Activated gamma-delta T cell treated with anti-CD3 and anti-CD28 coated beads, Interleukin-2, amount 50 U/mL, for 16 hours (primary cell): ENCODE measurements around the gene TMIGD1.
"Not testable (repeated sequence)": the region's sequence is repeated elsewhere in the genome, so short reads cannot be mapped to it uniquely, and the experiment has no call there.

Source experiments
- DNase-seq: peaks from one replicate; pipeline ENCODE4 v3.0.0-alpha.2; 2020; ENCODE audit warnings: low read depth

Gene TMIGD1

GRCh38 chr17:30358055-30358760, 24.4 kb upstream of the TMIGD1 start:
- DNase-seq = no peak

- DNase-seq = no peak
Measured at GRCh38 chr17:30357476-30357875, 23.6 kb upstream of the TMIGD1 start.

- DNase-seq = no peak
Measured at GRCh38 chr17:30354701-30355100, 20.8 kb upstream of the TMIGD1 start.

- no peak for DNase-seq
Measured at GRCh38 chr17:30352240-30352814, 18.5 kb upstream of the TMIGD1 start.

- no peak for DNase-seq
Measured at GRCh38 chr17:30351735-30352134, 17.9 kb upstream of the TMIGD1 start.

GRCh38 chr17:30351263-30351662, 17.4 kb upstream of the TMIGD1 start:
- not testable (repeated sequence) for DNase-seq

GRCh38 chr17:30349252-30349651, 15.4 kb upstream of the TMIGD1 start:
- no peak for DNase-seq

GRCh38 chr17:30347488-30347887, 13.6 kb upstream of the TMIGD1 start:
- no peak for DNase-seq

- no peak for DNase-seq
Measured at GRCh38 chr17:30346221-30346795, 12.5 kb upstream of the TMIGD1 start.

GRCh38 chr17:30345527-30346075, 11.7 kb upstream of the TMIGD1 start:
- DNase-seq = no peak

GRCh38 chr17:30345089-30345433, 11.2 kb upstream of the TMIGD1 start:
- no peak for DNase-seq

- no peak for DNase-seq
Measured at GRCh38 chr17:30344283-30345088, 10.6 kb upstream of the TMIGD1 start.

- DNase-seq = no peak
Measured at GRCh38 chr17:30343796-30344195, 9.9 kb upstream of the TMIGD1 start.

GRCh38 chr17:30343244-30343643, 9.4 kb upstream of the TMIGD1 start:
- DNase-seq = not testable (repeated sequence)

GRCh38 chr17:30341703-30342249, 7.9 kb upstream of the TMIGD1 start:
- no peak for DNase-seq

GRCh38 chr17:30340801-30341356, 7.0 kb upstream of the TMIGD1 start:
- DNase-seq = no peak

GRCh38 chr17:30339086-30339485, 5.2 kb upstream of the TMIGD1 start:
- no peak for DNase-seq

GRCh38 chr17:30337393-30337999, 3.6 kb upstream of the TMIGD1 start:
- no peak for DNase-seq

GRCh38 chr17:30336369-30337171, 2.7 kb upstream of the TMIGD1 start:
- peak; percentile 38 for DNase-seq

- DNase-seq = no peak
Measured at GRCh38 chr17:30334421-30334820, 564 bp upstream of the TMIGD1 start.
